PC-9 (cell line): ENCODE results near the gene HOMER3.

ENCODE experiments used
- CTCF ChIP-seq: fragments of 200-600 bp; sonication (generic); conservative IDR thresholded peaks from 2 replicates; pipeline ENCODE4 v1.6.1; 2017; ENCODE audit warnings: mixed run types, antibody characterized with exemption, mild to moderate bottlenecking, moderate library complexity
- EZH2 ChIP-seq: fragments of 200-600 bp; sonication (generic); IDR thresholded peaks from 2 replicates; pipeline ENCODE4 v1.8.0; 2017; ENCODE audit warnings: antibody characterized with exemption, low read depth

DNA sequence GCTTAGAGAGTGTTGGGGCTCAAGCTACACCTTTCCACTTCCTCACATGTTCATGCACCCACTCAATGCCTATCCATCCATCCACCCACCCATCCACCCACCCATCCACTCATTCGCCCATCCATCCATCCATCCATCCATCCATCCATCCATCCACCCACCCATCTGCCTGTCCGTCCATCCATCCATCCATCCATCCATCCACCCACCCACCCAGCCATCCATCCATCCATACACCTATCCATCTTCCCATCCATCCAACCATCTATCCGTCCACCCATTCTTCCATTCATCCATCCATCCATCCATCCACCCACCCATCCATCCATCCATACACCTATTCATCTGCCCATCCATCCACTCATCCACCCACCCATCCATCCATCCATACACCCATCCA is 13.1 kb upstream of the HOMER3 start:
- TF ChIP-seq CTCF (no peak), EZH2 (no peak)
